GM12873 (cell line): ENCODE results near the gene UXS1.

Experiments used
- CTCF ChIP-seq: IDR thresholded peaks from 2 replicates; pipeline ENCODE4 v1.5.1; 2012; ENCODE audit warnings: low read depth, mild to moderate bottlenecking, moderate library complexity, low read length, control low read depth; ENCODE audit not compliant: insufficient read depth; ENCODE audit errors: missing control alignments

The UXS1 gene

GRCh38 chr2:106184857-106185256, 9.2 kb downstream of the UXS1 start:
- TF ChIP-seq CTCF = no peak

- no peak for TF ChIP-seq CTCF
Measured at GRCh38 chr2:106184394-106184793, 9.7 kb downstream of the UXS1 start.

- TF ChIP-seq CTCF = no peak
Measured at GRCh38 chr2:106183101-106183696, 10.9 kb downstream of the UXS1 start.

- TF ChIP-seq CTCF = no peak
Measured at GRCh38 chr2:106181064-106181463, 13.0 kb downstream of the UXS1 start.

GRCh38 chr2:106180602-106181001, 13.5 kb downstream of the UXS1 start:
- TF ChIP-seq CTCF = no peak

- no peak for TF ChIP-seq CTCF
Measured at GRCh38 chr2:106178716-106179115, 15.4 kb downstream of the UXS1 start.

GRCh38 chr2:106177581-106177980, 16.5 kb downstream of the UXS1 start:
- TF ChIP-seq CTCF = no peak
